Activated CD4-positive, alpha-beta T cell treated with anti-CD3 and anti-CD28 coated beads, Interleukin-2, amount 10 ng/mL, durations not matched to agents 7 days and 5 days (primary cell): ENCODE results near the gene PRDM5. TPM values are rescaled to one million over a fixed set of nuclear protein-coding genes. Genes with fewer than 3 reads are reported as not detected.

Experiments used
- CTCF ChIA-PET: fragments of 350-600 bp; sonication (Branson Sonifier 250); formaldehyde crosslinking; loops from one replicate; lab custom pipeline; 2021; ENCODE audit warnings: antibody characterized with exemption; lab: Charles Lee
- POLR2A ChIA-PET: fragments of 350-600 bp; sonication (Branson Sonifier 250); formaldehyde crosslinking; loops from one replicate; lab custom pipeline; 2021; ENCODE audit warnings: antibody characterized with exemption; lab: Charles Lee
- DNase-seq: peaks from one replicate; pipeline ENCODE4 v3.0.0-alpha.2; 2020
- H3K27ac Mint-ChIP-seq: one replicate; pipeline ENCODE4 v1.8.0; 2021; ENCODE audit warnings: mild to moderate bottlenecking, moderate library complexity, mixed read lengths
- H3K27me3 Mint-ChIP-seq: one replicate; pipeline ENCODE4 v1.8.0; 2021; ENCODE audit warnings: mixed read lengths
- H3K36me3 Mint-ChIP-seq: one replicate; pipeline ENCODE4 v1.8.0; 2021; ENCODE audit warnings: low read depth, mixed read lengths
- H3K4me1 Mint-ChIP-seq: one replicate; pipeline ENCODE4 v1.8.0; 2021; ENCODE audit warnings: mixed read lengths
- H3K4me3 Mint-ChIP-seq: one replicate; pipeline ENCODE4 v1.8.0; 2021; ENCODE audit warnings: mild to moderate bottlenecking, moderate library complexity, mixed read lengths
- H3K9me3 Mint-ChIP-seq: one replicate; pipeline ENCODE4 v1.8.0; 2021; ENCODE audit warnings: mixed read lengths
- total RNA-seq, 2 experiments: library from RNA; stranded (reverse); gene quantifications; one replicate each; pipeline ENCODE4 v1.2.3, GENCODE V29; 2021

The PRDM5 gene
- total RNA-seq, 2 experiments from 2014 or later: not detected

DNA sequence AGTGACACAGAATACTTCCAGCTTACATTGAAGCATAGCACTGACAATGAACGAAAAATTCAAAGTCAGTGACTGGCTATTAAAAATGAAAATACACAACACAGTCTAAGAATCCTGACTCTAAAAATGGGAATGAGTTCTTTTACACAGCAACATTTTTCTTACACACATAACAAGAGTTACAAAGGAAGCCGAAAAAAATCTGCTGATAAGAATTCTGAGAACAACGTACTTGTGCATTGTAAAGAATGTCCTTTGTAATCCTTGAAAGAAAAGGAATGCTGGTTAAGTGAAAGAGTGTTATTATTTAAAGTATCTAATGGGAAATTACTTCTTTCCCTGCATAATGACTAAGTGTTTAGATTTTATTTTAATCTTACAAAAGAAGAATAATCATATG, 199.4 kb downstream of the PRDM5 start:
- CTCF ChIA-PET: no interaction called here
- Mint-ChIP-seq H3K4me3 (no peak overlapping the region), H3K36me3 (no peaks in the 10 kb centered on the region), H3K27ac (no peak overlapping the region), H3K4me1 (no peaks in the 10 kb centered on the region), H3K9me3 (no peaks in the 10 kb centered on the region), H3K27me3 (no peaks in the 10 kb centered on the region)
- POLR2A ChIA-PET: no interaction called here
- DNase-seq: no peak

DNA sequence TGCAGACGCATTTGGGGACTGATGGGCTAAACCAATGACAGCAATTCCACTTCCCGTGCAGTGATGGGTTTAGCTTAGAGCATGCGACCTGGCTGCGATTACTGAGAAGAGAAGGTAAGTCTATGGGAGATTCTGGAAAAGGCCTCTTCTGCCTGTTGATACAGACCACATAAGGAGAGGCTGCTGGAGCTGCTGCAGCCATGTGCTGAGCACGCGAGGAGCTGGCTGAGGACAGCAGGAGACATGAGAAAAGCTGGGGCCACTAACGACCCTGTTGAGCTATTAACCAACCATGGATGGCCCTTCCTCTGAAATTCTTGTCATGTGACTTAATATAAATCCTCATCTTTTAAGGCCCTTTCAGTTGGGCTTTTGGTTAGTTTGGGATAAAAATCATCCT, 199.9 kb downstream of the PRDM5 start:
- no peaks in the 10 kb centered on the region for H3K9me3 Mint-ChIP-seq
- CTCF ChIA-PET: no interaction called here
- no peak for DNase-seq

DNA sequence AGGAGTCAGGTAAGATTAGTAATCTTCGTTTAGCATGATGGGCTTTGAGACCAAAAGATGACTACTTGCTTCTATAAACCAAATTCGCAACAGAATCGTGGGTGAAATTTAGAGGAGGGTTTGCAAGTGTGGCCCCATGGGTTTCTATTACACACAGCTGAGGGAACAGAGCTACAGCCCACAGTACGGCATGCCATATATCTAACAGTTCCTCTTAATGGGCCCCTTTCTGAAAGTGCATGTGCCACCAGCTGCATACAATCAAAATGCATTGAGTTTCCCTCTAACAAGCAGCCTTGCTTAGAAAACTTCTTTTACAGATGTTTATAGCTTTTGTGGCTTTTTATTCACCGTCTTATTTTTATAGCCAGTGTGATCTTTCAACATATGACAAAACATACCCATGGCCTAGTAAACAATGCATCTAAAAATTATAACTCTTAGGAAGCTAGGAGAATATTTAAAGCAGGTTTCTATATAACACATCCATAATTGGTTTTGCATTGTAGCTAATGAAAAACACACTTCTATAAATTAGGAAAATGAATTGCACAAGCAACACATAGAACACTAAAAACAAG, 202.1 kb downstream of the PRDM5 start:
- no peaks in the 10 kb centered on the region for H3K36me3 Mint-ChIP-seq
- no peaks in the 10 kb centered on the region for H3K9me3 Mint-ChIP-seq
- H3K4me1 Mint-ChIP-seq: no peaks in the 10 kb centered on the region
- ChIA-PET POLR2A (no interaction called here), CTCF (interaction anchor here (0.8 to 1.1 kb wide), 2 partner anchors 9 to 348 kb away, joined by 3 read pairs; no protein-coding TSS in a partner anchor)
- DNase-seq: no peak
- H3K4me3 Mint-ChIP-seq: no peak overlapping the region
- H3K27ac Mint-ChIP-seq: no peak overlapping the region
- peaks cover 5% of the 10 kb centered on the region for H3K27me3 Mint-ChIP-seq

More for the DNA sequence above, 199.9 kb downstream of the PRDM5 start:
- POLR2A ChIA-PET: no interaction called here
- Mint-ChIP-seq H3K4me1 (no peaks in the 10 kb centered on the region), H3K27me3 (peaks cover 2% of the 10 kb centered on the region), H3K36me3 (no peaks in the 10 kb centered on the region), H3K4me3 (no peak overlapping the region), H3K27ac (no peak overlapping the region)

DNA sequence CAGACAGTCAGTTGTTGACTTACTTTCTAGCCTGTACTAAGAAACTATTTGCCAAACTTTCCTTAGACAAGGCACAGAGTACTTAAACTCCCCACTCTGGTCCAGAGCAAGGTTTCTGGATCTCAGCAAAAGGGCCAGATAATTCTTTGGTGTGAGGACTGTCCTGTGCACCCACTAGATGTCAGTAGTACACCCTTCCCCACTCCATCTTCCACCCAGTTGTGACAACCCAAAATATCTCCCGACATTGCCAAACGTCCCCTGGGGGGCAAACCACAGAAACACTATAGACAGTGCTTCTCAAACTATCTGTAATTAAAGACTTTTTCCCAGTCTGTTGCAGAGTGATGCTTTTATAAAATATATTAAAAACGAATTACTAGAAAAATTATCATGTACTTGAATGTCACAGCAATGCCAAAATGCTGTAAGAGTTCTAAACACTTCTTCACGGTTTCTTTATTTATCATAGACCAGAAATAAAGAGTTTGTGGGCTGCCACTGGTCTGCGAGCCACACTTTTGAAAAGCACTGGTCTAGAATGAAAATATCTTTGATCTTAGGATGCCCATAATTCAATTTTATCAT, 203.5 kb downstream of the PRDM5 start:
- POLR2A ChIA-PET: no interaction called here
- Mint-ChIP-seq H3K4me3 (no peak overlapping the region), H3K36me3 (no peaks in the 10 kb centered on the region), H3K27ac (no peak overlapping the region), H3K9me3 (no peaks in the 10 kb centered on the region), H3K27me3 (peaks cover 12% of the 10 kb centered on the region), H3K4me1 (no peaks in the 10 kb centered on the region)
- peak; percentile 8 for DNase-seq
- CTCF ChIA-PET: interaction anchor here (0.7 kb wide), 1 partner anchor 48 kb away, joined by 3 read pairs; no protein-coding TSS in a partner anchor

DNA sequence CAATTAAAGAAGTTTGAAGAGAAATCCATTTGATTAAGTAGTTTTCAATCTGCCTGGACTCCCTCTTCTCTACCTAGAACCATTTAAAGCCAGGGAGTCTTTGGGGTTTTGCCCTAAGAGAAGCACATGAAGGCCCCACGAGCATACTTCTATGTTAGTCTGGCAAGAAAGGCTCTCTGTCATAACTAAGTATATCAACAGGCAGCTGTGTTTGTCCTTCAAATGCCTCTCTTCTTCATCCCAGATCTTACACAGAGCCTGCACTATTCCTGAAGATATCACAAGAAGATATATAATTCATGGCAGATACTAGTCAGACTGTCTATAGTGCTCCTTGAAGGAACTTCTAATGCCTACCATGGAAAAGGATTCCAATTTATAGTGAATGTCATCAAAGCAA, 206.2 kb downstream of the PRDM5 start:
- Mint-ChIP-seq H3K27ac (no peak overlapping the region), H3K27me3 (peaks cover 12% of the 10 kb centered on the region), H3K4me1 (no peaks in the 10 kb centered on the region), H3K36me3 (no peaks in the 10 kb centered on the region), H3K4me3 (no peak overlapping the region), H3K9me3 (no peaks in the 10 kb centered on the region)
- ChIA-PET CTCF (no interaction called here), POLR2A (no interaction called here)
- DNase-seq: no peak

DNA sequence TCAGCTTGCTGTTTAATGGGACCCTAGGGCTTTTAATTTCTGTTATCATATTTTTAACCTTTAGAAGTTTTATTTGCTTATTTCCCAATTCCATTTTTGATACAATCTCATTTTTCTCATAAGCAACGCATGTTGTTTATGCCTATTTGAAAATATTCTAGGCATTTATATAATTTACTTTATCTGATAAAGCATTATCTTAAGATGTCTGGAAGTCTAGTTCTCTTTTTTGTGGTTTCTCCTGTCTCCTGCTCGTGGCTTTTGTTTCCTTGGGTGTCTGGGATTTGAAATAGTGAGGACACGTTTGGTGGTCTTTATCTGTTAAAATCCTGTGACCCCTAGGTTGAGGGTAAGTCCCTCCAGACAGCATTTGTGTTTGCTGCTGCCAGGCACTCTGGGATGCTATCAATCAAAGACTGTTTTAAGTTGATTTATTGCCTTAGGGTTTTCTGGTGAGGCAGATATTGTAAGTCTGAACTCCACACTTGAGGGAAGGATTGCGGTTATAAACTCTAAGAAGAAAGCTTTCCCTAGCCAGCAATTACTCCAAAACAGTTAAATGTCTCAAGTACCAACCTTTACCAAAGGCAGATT, 208.0 kb downstream of the PRDM5 start:
- no peaks in the 10 kb centered on the region for H3K36me3 Mint-ChIP-seq
- ChIA-PET CTCF (no interaction called here), POLR2A (no interaction called here)
- DNase-seq: no peak
- H3K9me3 Mint-ChIP-seq: no peaks in the 10 kb centered on the region
- H3K4me3 Mint-ChIP-seq: no peak overlapping the region
- no peaks in the 10 kb centered on the region for H3K4me1 Mint-ChIP-seq
- H3K27ac Mint-ChIP-seq: no peak overlapping the region
- H3K27me3 Mint-ChIP-seq: peaks cover 12% of the 10 kb centered on the region

DNA sequence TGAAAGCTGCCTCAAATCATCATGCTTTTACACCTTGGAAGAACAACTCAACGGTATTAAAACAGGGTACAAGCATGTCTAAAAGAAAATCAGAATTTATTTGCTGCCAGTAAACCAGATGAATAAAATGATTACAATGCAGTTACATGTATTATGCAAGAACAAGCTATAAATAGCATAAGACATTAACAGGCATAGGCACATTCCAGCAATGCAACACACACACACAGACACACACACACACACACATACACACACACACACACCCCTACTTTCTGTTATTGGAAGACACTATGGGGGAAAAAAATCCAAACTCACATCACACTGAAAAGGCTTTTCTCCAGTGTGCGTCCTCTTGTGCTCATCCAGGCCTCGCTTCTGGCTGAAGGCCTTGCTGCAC, 212.5 kb downstream of the PRDM5 start:
- Mint-ChIP-seq H3K36me3 (no peaks in the 10 kb centered on the region), H3K27ac (no peak overlapping the region), H3K4me1 (no peaks in the 10 kb centered on the region), H3K9me3 (no peaks in the 10 kb centered on the region), H3K27me3 (peaks cover 11% of the 10 kb centered on the region), H3K4me3 (no peak overlapping the region)
- CTCF ChIA-PET: no interaction called here
- DNase-seq: no peak
- POLR2A ChIA-PET: no interaction called here

DNA sequence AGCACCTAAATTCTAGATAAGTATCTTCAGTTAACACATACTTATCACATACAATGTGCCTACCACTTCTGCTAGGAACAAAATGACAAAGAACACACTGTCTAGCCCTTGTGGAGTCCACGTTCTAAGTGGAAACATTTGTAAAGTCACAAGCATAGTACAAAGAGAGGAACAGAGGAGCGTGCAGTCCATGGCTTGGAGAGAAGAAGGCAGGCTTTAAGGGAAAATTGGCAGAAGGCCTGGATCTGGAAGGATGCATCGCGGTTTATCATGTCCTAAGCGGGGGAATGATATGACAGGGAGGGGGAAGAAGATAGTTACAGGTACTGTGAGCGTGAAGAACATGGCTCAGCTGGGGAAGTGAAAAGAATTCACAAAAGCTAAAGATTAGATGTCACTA, 218.0 kb downstream of the PRDM5 start:
- H3K9me3 Mint-ChIP-seq: no peaks in the 10 kb centered on the region
- ChIA-PET CTCF (no interaction called here), POLR2A (no interaction called here)
- no peak overlapping the region for H3K27ac Mint-ChIP-seq
- no peak for DNase-seq
- no peak overlapping the region for H3K4me3 Mint-ChIP-seq
- H3K4me1 Mint-ChIP-seq: no peaks in the 10 kb centered on the region
- no peaks in the 10 kb centered on the region for H3K36me3 Mint-ChIP-seq
- H3K27me3 Mint-ChIP-seq: peaks cover 7% of the 10 kb centered on the region

DNA sequence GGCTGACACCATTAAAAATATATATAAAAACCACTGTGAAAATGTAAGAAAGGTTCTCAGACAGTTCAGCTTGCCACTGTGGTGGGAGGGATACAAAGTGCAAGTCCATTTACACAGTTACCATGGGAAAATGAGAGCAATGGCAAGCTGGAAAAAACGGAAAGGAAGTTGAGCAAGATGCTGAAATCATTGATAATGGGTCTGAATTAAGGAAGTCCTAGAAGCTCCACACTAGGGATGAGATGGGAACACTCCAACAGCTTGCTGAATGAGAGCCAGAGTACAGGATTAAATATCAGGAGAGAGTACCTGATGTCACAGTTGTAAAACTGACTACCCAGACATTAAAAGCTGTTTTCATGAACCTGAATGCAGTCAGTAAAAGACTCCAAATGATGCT, 218.6 kb downstream of the PRDM5 start:
- DNase-seq: no peak
- Mint-ChIP-seq H3K27ac (no peak overlapping the region), H3K4me3 (no peak overlapping the region), H3K4me1 (no peaks in the 10 kb centered on the region), H3K27me3 (peaks cover 8% of the 10 kb centered on the region), H3K9me3 (no peaks in the 10 kb centered on the region), H3K36me3 (no peaks in the 10 kb centered on the region)
- POLR2A ChIA-PET: no interaction called here
- CTCF ChIA-PET: no interaction called here

DNA sequence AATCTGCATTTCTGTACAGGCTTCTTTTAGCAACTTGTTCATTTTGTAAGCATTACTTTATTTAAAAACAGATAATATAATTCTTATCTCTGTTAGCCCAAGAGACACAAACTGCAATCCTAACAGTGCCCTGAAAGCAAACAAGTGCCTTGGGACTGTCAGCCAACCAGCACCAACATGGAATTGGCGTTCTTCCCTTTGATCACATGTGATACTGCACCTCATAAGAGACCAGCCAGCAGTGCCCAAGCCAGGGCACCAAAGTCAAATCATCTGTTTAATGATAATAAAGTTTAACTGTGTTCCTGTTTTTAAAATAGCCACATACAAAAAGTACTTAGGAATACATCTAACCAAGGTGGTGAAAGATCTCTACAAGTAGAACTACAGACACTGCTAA, 223.2 kb downstream of the PRDM5 start:
- Mint-ChIP-seq H3K36me3 (no peaks in the 10 kb centered on the region), H3K27ac (no peak overlapping the region), H3K4me3 (no peak overlapping the region), H3K27me3 (peaks cover 2% of the 10 kb centered on the region), H3K9me3 (no peaks in the 10 kb centered on the region), H3K4me1 (no peaks in the 10 kb centered on the region)
- DNase-seq: no peak
- ChIA-PET POLR2A (no interaction called here), CTCF (no interaction called here)

DNA sequence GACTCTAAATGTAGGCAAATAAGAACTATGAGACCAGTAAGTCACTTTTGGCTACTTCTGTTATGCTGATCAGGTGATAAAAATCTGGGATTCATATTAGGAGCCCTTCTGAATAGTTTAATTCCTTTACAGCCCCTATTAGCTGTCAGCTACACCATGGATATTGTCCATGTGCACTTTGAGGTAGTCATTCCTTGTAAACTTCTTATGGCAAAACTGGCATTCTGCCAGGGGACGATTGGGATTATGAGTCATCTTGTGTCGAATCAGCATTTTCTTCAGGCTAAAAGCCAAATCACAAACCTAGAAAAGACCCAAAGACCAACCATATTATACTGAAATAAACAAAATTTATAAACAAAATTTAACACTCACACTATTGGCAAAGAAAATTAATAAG, 227.6 kb downstream of the PRDM5 start:
- ChIA-PET CTCF (no interaction called here), POLR2A (no interaction called here)
- H3K27me3 Mint-ChIP-seq: peaks cover 4% of the 10 kb centered on the region
- DNase-seq: no peak
- no peak overlapping the region for H3K4me3 Mint-ChIP-seq
- no peak overlapping the region for H3K27ac Mint-ChIP-seq
- H3K9me3 Mint-ChIP-seq: no peaks in the 10 kb centered on the region
- no peaks in the 10 kb centered on the region for H3K36me3 Mint-ChIP-seq
- H3K4me1 Mint-ChIP-seq: no peaks in the 10 kb centered on the region

DNA sequence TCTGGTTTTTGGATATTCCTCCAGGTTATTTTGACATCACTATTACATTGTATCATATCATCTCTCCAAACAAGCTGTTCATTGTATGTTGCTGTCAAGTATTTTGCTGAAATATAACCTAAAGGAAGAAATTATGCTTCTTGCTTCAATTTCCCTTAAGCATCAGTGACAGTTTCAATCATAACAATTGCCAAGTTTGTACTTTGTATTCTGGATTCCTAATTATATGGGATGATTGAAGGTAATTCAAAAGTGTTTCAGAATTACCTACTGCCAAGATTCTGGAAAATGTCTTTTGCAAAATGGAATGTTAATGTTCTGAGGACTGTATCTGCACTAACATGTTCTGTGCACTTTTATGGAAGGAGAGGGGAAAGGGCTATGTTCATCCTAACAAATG, 228.7 kb downstream of the PRDM5 start:
- H3K9me3 Mint-ChIP-seq: no peaks in the 10 kb centered on the region
- H3K4me1 Mint-ChIP-seq: no peaks in the 10 kb centered on the region
- DNase-seq: no peak
- POLR2A ChIA-PET: no interaction called here
- no peak overlapping the region for H3K4me3 Mint-ChIP-seq
- no peaks in the 10 kb centered on the region for H3K36me3 Mint-ChIP-seq
- H3K27ac Mint-ChIP-seq: no peak overlapping the region
- CTCF ChIA-PET: no interaction called here
- H3K27me3 Mint-ChIP-seq: peaks cover 2% of the 10 kb centered on the region

DNA sequence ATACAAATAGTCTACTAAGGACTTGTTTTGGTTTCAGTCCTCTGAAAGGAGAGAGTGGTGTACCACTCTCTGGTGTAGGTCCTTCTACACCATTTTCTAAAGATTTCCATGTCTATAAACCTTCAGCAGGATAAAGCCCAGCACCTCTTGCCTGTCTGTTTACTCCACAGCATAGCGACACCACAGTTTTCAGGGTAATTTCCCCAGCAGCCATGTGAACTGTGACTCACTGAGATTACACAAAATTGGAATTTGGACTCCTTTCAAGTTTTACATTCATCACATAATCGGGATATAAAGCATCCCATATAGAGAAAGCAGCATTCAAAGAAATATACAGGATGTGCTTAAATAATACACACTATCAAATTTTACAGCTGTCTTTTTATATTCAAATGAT, 229.6 kb downstream of the PRDM5 start:
- no peak overlapping the region for H3K4me3 Mint-ChIP-seq
- POLR2A ChIA-PET: no interaction called here
- H3K9me3 Mint-ChIP-seq: no peaks in the 10 kb centered on the region
- no peaks in the 10 kb centered on the region for H3K36me3 Mint-ChIP-seq
- H3K27ac Mint-ChIP-seq: no peak overlapping the region
- DNase-seq: no peak
- H3K27me3 Mint-ChIP-seq: peaks cover 2% of the 10 kb centered on the region
- CTCF ChIA-PET: no interaction called here
- H3K4me1 Mint-ChIP-seq: no peaks in the 10 kb centered on the region

DNA sequence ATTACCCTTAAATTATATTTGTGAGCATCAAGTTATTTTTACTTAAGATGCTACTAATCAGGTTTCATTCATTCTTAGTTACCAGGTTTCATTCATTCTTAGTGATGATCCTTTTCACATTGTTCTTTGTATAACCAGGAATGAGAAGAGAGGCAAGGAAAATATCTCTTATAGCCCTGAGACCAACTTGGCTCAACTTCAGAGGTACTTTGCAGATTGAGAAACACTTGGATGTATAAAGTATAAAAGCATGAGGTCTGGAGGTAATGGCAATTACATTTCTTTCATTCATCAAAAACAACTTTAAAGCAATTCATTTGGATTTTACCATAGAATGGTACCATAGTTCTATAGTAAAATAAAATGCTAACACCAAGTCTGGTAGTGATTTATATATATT, 231.0 kb downstream of the PRDM5 start:
- POLR2A ChIA-PET: no interaction called here
- H3K4me1 Mint-ChIP-seq: no peaks in the 10 kb centered on the region
- H3K36me3 Mint-ChIP-seq: no peaks in the 10 kb centered on the region
- no peak for DNase-seq
- CTCF ChIA-PET: no interaction called here
- H3K4me3 Mint-ChIP-seq: no peak overlapping the region
- H3K27ac Mint-ChIP-seq: no peak overlapping the region
- H3K27me3 Mint-ChIP-seq: peaks cover 7% of the 10 kb centered on the region
- no peaks in the 10 kb centered on the region for H3K9me3 Mint-ChIP-seq
